SK-N-SH treated with all-trans-retinoic acid at 6 μM for 48 hours (cell line): Measurements from ENCODE around the gene PWWP3B.

ENCODE experiments used
- CREB5 ChIP-seq: fragments of 250-450 bp; sonication (Bioruptor Pico); IDR thresholded peaks from 2 replicates; pipeline ENCODE4 v1.5.1; 2020; ENCODE audit warnings: low read depth, mild to moderate bottlenecking, moderate library complexity
- CSRNP3 ChIP-seq: fragments of 250-450 bp; sonication (Bioruptor Pico); IDR thresholded peaks from 2 replicates; pipeline ENCODE4 v1.5.1; 2021; ENCODE audit warnings: mild to moderate bottlenecking, moderate library complexity
- PATZ1 ChIP-seq: fragments of 250-450 bp; sonication (Bioruptor Pico); IDR thresholded peaks from 2 replicates; pipeline ENCODE4 v1.8.0; 2020; ENCODE audit warnings: mild to moderate bottlenecking, moderate library complexity, borderline replicate concordance
- POU6F1 ChIP-seq: fragments of 250-450 bp; sonication (Bioruptor Pico); IDR thresholded peaks from 2 replicates; pipeline ENCODE4 v1.8.0; 2021; ENCODE audit warnings: low read depth, mild to moderate bottlenecking, moderate library complexity, borderline replicate concordance
- RARB ChIP-seq: fragments of 250-450 bp; sonication (Bioruptor Pico); IDR thresholded peaks from 2 replicates; pipeline ENCODE4 v1.8.0; 2021; ENCODE audit warnings: mild to moderate bottlenecking, moderate library complexity
- ZFP3 ChIP-seq: fragments of 250-450 bp; sonication (Bioruptor Pico); IDR thresholded peaks from 2 replicates; pipeline ENCODE4 v1.5.0; 2020; ENCODE audit warnings: mild to moderate bottlenecking, moderate library complexity
- ZFP30 ChIP-seq: fragments of 450-650 bp; formaldehyde crosslinking; IDR thresholded peaks from 2 replicates; pipeline ENCODE4 v1.5.0; 2022; ENCODE audit warnings: mild to moderate bottlenecking, moderate library complexity
- ZNF565 ChIP-seq: fragments of 450-650 bp; formaldehyde crosslinking; conservative IDR thresholded peaks from 2 replicates; pipeline ENCODE4 v1.5.0; 2020; ENCODE audit warnings: low read depth, mild to moderate bottlenecking, moderate library complexity
- ZNF70 ChIP-seq: fragments of 450-650 bp; formaldehyde crosslinking; IDR thresholded peaks from 2 replicates; pipeline ENCODE4 v1.5.0; 2020; ENCODE audit warnings: mild to moderate bottlenecking, moderate library complexity
- ZNF8 ChIP-seq: fragments of 450-650 bp; formaldehyde crosslinking; IDR thresholded peaks from 2 replicates; pipeline ENCODE4 v1.5.0; 2020; ENCODE audit warnings: mild to moderate bottlenecking, moderate library complexity

- TF ChIP-seq RARB: no peak
- TF ChIP-seq CSRNP3 (CRISPR knock-in tag): no peak
- no peak for TF ChIP-seq ZNF70 (CRISPR knock-in tag)
- no peak for TF ChIP-seq ZNF565
- no peak for TF ChIP-seq CREB5 (CRISPR knock-in tag)
- no peak for TF ChIP-seq ZNF8
- no peak for TF ChIP-seq PATZ1 (CRISPR knock-in tag)
- TF ChIP-seq POU6F1 (CRISPR knock-in tag): no peak
- no peak for TF ChIP-seq ZFP3
- TF ChIP-seq ZFP30 (CRISPR knock-in tag): no peak
Observed at GRCh38 chrX:106171293-106171820, 3.3 kb downstream of the PWWP3B start.
